GM18907 (cell line): Measurements from ENCODE around the gene TESMIN.

Experiments used
- ATAC-seq: cut with Tn5 transposase; IDR thresholded peaks from one replicate; pipeline ENCODE4 v1.9.1; 2021; ENCODE audit warnings: mild to moderate bottlenecking, moderate library complexity; ENCODE audit not compliant: unreplicated experiment

Gene TESMIN

DNA sequence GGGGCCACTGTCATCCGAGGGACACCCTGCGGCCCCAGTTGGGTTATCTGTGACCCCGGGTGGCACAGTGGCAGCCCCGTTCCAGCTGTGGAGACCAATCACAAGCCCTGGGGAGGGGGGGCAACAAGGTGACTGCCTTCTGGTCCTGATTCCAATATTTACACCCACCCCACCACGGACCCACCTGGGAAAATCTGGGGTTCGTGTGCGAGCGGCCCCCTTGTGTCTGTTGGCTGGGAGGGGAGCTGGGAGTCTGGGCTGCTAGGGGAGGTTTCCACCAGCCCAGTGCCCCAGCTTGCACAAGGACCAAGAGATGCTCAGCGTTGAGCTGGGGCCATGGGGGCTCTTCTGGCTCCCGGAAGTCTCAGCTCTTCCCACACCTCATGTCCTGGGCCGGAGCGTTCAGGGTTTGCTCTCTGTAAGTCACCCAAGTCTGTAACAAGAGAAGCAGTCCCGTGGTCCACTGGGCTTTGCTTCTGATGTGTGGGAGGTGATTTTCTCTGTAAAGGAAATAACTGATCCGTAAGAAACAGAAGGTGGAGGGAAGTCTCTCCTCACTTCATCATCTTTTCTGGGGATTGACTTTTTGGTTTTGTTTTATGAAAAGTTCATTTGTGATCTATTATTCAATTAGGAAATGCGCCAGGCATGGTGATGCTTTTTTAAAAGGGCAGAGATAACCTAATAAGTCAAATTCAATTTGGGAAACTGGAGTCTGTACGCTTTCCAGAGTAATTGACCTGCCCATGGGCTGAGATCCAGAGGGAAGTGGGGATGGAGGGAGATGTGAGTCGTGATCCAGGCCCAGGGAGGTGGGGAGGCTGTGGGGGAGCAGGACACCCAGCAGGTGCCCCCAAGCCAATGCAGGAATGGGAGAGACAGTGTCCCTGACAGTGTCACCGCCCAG, 89.4 kb downstream of the TESMIN start:
- no peak for ATAC-seq

DNA sequence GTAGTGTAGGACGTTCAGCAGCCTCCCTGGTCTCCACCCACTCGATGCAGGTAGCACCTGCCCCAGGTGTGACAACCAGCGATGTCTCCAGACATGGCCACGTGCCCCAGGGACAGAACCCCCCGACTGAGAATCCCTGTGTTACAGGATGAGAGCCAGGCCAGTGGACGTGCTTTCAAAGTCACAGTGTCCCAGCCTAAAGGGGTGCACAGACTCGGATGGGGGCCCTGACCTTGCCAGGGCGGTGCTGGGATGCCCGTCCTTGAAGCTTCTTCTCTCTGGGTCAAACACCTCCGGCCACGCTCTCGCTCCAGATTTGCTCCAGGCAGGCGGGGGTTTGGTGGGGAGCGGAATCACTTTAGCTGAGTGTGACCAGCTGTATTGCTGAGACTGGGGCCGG, 90.3 kb downstream of the TESMIN start:
- no peak for ATAC-seq

DNA sequence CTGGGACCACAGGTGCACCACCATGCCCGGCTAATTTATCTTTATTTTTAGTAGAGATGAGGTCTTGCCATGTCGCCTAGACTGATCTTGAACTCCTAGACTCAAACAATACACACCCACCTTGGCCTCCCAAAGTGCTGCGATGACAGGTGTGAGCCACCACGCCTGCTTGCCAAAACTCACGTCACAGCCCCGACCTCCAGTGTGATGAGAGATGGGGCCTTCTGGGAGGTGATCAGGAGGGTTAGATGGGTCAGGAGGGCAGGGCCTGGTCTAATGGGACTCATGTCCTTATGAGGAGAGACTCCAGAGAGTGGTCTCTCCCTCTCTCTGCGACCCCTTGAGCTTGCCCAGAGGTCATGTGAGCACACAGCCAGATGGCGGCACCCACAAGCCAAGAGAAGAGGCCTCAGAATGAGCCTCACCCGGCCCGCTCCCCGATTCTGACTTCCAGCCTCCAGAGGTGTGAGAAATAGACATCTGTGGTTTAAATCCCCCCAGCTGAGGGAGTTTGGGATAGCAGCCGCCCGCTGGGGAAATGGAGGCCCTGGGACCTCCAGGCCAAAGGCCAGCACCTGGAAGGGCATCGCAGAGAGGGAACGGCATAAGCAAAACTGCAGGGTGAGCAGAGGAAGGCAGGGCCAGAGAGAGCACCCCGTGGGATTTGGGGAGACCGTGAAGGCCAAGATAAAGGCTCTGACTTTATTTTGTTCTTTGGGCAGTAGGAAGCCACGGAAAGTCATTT, 91.1 kb downstream of the TESMIN start:
- ATAC-seq: no peak

DNA sequence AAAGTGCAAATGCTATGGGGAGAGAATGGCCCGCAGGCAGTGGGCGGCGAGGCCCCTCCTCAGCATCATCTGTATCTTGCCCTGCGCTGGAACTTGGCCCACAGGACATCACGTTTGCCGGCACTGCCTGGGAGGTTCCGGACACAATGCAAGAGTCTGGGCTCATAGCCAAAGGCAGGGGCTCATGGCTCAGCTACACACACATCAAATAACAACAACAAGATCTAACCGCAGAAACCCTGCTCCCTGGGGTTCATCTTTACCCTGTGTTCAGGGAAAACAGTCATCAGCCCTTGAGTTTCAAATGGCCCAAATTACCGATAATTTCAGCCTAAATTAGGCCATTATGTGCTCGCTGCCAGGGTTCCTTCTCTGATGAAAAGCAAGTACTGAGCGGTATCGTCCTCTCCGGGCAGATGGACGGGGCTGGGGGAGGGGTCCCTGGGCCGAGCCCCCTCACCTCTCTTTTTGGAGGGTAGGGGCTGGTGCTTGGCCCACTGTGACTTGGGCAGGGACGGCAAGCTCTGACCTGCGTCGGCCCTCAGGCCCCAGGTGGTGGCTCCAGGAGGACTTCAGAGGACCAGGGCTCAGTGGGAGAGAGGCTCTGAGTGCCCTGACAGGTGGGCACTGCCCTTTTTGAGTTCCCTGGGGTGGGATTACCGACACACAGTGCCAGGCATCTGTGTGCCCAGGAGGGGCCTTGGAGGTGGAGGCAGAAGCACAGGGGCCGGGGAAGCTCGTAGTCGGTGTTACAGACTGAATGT, 92.0 kb downstream of the TESMIN start:
- no peak for ATAC-seq

DNA sequence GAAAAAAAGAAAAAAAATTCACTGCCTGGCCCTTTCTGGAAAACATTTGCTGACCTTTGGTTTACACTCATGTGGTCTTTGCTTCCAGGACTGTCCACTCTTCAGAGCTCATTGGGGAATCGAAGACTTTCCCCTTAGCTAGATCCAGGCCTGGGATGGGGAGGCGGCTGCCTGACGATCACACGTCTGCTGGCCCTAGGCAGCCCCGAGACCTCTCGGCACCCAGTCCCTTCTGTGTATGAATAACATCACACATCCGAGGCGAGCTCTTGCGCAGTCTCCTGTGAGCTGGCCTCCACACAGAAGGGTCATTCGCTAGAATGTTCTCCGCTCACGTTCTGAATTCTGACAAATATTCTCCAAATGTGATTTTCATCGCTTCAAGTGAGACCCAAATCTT, 92.7 kb downstream of the TESMIN start:
- no peak for ATAC-seq

DNA sequence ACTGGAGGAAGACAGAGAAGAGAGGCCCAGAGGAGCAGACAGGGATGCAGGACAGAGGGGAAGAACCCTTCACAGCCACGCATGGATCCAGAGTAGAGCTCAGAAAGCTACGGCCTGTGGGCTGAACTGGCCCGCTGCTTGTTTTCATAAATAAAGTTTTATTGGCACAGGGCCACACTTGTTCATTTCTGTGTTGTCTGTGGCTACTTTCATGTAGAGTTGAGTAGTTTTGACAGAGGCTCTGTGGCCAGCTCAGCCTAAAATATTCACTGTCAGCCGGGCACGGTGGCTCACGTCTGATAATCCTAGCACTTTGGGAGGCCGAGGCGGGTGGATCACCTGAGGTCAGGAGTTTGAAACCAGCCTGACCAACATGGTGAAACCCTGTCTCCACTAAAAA, 93.2 kb downstream of the TESMIN start:
- no peak for ATAC-seq
